Measurements from ENCODE around the gene CITED4. TPM values are rescaled to one million over a fixed set of nuclear protein-coding genes. Genes with fewer than 3 reads are reported as not detected.

The CITED4 gene
- total and polyA plus RNA-seq, 10 of the 15 experiments (the other 5 are each of a cell fraction or from before 2014, with no cell fraction given) = 0.13 to 0.64 (median 0.26) TPM; not detected in 6

GRCh38 chr1:40878906-40879305, 16.7 kb upstream of the CITED4 start:
- Histone ChIP-seq H2AFZ (ENCODE audit: control insufficient read depth, low read depth, low read length) (no peak overlapping the region), H3K9ac (ENCODE audit: control insufficient read depth, insufficient read depth, low read length) (no peak overlapping the region), H3K4me2 (ENCODE audit: control insufficient read depth, insufficient read depth) (no peak overlapping the region), H3K79me2 (ENCODE audit: control insufficient read depth, insufficient read depth, low read length) (no peaks in the 10 kb centered on the region), H3K4me3 (no peak overlapping the region), H4K20me1 (ENCODE audit: control insufficient read depth, insufficient read depth) (no peaks in the 10 kb centered on the region), H3K9me3 (replicated peaks; ENCODE audit: control insufficient read depth, insufficient read depth, low read length) (peaks cover 7% of the 10 kb centered on the region; the same call in 2 of the 3 replicates), H3K36me3 (ENCODE audit: control insufficient read depth in 2 of 2, insufficient read depth in 2 of 2, low read length in 1 of 2) (no peaks in the 10 kb centered on the region), H3K4me1 (ENCODE audit: control insufficient read depth, insufficient read depth, low read length) (peaks cover 3% of the 10 kb centered on the region; the same call in 1 of the 2 replicates), H3K27ac (ENCODE audit: control insufficient read depth, insufficient read depth) (no peak overlapping the region), H3K27me3 (replicated peaks in 1 of 2; ENCODE audit: control insufficient read depth in 2 of 2, insufficient read depth in 2 of 2, low read length in 1 of 2) (no peaks in the 10 kb centered on the region)
- POLR2A ChIA-PET = no interaction called here
- no peak for FAIRE-seq
- no peak for TF ChIP-seq ZBTB40 (IDR thresholded peaks at IDR 0.05; ENCODE audit: borderline replicate concordance)
- TF ChIP-seq SPI1 (IDR thresholded peaks at IDR 0.05; ENCODE audit: borderline replicate concordance, insufficient read depth, low read depth, low read length) = no peak
- CTCF ChIA-PET = no interaction called here
- SMC1A ChIA-PET (ENCODE audit: uncharacterized antibody, unreplicated experiment) = interaction anchor here (0.6 to 1.0 kb wide), 2 partner anchors 21 to 74 kb away, joined by 3 read pairs; no protein-coding TSS in a partner anchor
- in situ Hi-C loops (cut with MboI) = no loop called here
- BruUV-seq (replicated peaks) = no TSS peak
- no peak for ATAC-seq
- 88% methylated on average over 2 of the region's 2 CpGs for WGBS (ENCODE audit: insufficient coverage, insufficient replicate concordance, low lambda C conversion rate, missing lambda C conversion rate)
- RAD21 ChIA-PET (ENCODE audit: unreplicated experiment) = no interaction called here
- no peak for DNase-seq (ENCODE audit: low read depth, low spot score)
- intact Hi-C loops (cut with micrococcal nuclease; ENCODE audit: unreplicated experiment) = no loop called here

Measured in GM12878 (cell line).